PC-3 (cell line): ENCODE data around the gene LRWD1. TPM values are rescaled to one million over a fixed set of nuclear protein-coding genes. Genes with fewer than 3 reads are reported as not detected.

ENCODE experiments used
- ATAC-seq: fragments of 200-7000 bp; cut with Tn5 transposase; 2 replicates; pipeline ENCODE4 v1.9.1; 2020; ENCODE audit warnings: mild to moderate bottlenecking, moderate library complexity
- BruUV-seq: library from RNA; stranded (reverse); fragments of 400-500 nt; replicated peaks from 2 replicates; lab custom pipeline; 2021; lab: Mats Ljungman, UMichigan
- CTCF ChIA-PET: fragments of 300-600 bp; sonication (Branson Sonifier 250); formaldehyde crosslinking; loops from one replicate; lab custom pipeline; 2022; ENCODE audit warnings: antibody characterized with exemption; lab: Charles Lee
- POLR2A ChIA-PET: fragments of 300-600 bp; sonication (Branson Sonifier 250); formaldehyde crosslinking; loops from one replicate; lab custom pipeline; 2022; ENCODE audit warnings: antibody characterized with exemption; ENCODE audit not compliant: unreplicated experiment; lab: Charles Lee
- DNase-seq: peaks from one replicate; pipeline ENCODE4 v3.0.0-alpha.2; 2015
- H2AFZ ChIP-seq: fragments of 300-600 bp; sonication (generic); 2 replicates; pipeline ENCODE4 v1.6.0; 2016; ENCODE audit warnings: antibody characterized with exemption, low read length
- H3F3A ChIP-seq: fragments of 300-600 bp; sonication (generic); one replicate; pipeline ENCODE4 v1.6.0; 2017; ENCODE audit warnings: antibody characterized with exemption, low read length, control low read depth, mild to moderate bottlenecking; ENCODE audit not compliant: unreplicated experiment
- H3K27ac ChIP-seq: fragments of 300-600 bp; sonication (generic); 2 replicates; pipeline ENCODE4 v1.5.1; 2016; ENCODE audit warnings: mild to moderate bottlenecking, low read length
- H3K27me3 ChIP-seq: fragments of 300-600 bp; sonication (generic); 2 replicates; pipeline ENCODE4 v1.6.1; 2016; ENCODE audit warnings: low read length, mixed read lengths
- H3K36me3 ChIP-seq: fragments of 300-600 bp; sonication (generic); 2 replicates; pipeline ENCODE4 v1.6.1; 2016; ENCODE audit warnings: low read depth, mixed run types, low read length, mixed read lengths
- H3K4me1 ChIP-seq: fragments of 300-600 bp; sonication (generic); 2 replicates; pipeline ENCODE4 v1.5.1; 2016; ENCODE audit warnings: low read length; ENCODE audit not compliant: insufficient read depth
- H3K4me2 ChIP-seq: fragments of 300-600 bp; sonication (generic); 2 replicates; pipeline ENCODE4 v1.6.0; 2016; ENCODE audit warnings: low read length
- H3K4me3 ChIP-seq: fragments of 300-600 bp; sonication (generic); 2 replicates; pipeline ENCODE4 v1.5.1; 2016; ENCODE audit warnings: mild to moderate bottlenecking, low read length, mixed read lengths
- H3K79me2 ChIP-seq: fragments of 300-600 bp; sonication (generic); 2 replicates; pipeline ENCODE4 v1.6.1; 2017; ENCODE audit warnings: low read length, mixed read lengths
- H3K9ac ChIP-seq: fragments of 300-600 bp; sonication (generic); 2 replicates; pipeline ENCODE4 v1.6.0; 2016; ENCODE audit warnings: mild to moderate bottlenecking, low read length
- H3K9me2 ChIP-seq: fragments of 300-600 bp; sonication (generic); replicated peaks from 2 replicates; pipeline ENCODE4 v1.6.1; 2016; ENCODE audit warnings: mixed run types, low read length, mixed read lengths
- H3K9me3 ChIP-seq: fragments of 300-600 bp; sonication (generic); 2 replicates; pipeline ENCODE4 v1.6.1; 2016; ENCODE audit warnings: low read length, mixed read lengths
- H4K20me1 ChIP-seq: fragments of 300-600 bp; sonication (generic); 2 replicates; pipeline ENCODE4 v1.6.1; 2016; ENCODE audit warnings: low read length, mixed read lengths
- CTCF ChIP-seq: fragments of 300-600 bp; sonication (generic); conservative IDR thresholded peaks from 2 replicates; pipeline ENCODE4 v1.5.1; 2017; ENCODE audit warnings: antibody characterized with exemption, low read depth, mild to moderate bottlenecking, low read length
- EZH2 ChIP-seq: fragments of 300-600 bp; sonication (generic); IDR thresholded peaks from one replicate; pipeline ENCODE4 v1.6.1; 2017; ENCODE audit warnings: antibody characterized with exemption, mild to moderate bottlenecking, low read length; ENCODE audit not compliant: unreplicated experiment
- EZH2phosphoT487 ChIP-seq: fragments of 300-600 bp; sonication (generic); IDR thresholded peaks from 2 replicates; pipeline ENCODE4 v1.6.1; 2018; ENCODE audit warnings: mild to moderate bottlenecking, antibody characterized with exemption, low read length, borderline replicate concordance
- intact Hi-C: fragments of 100-400 bp; cut with micrococcal nuclease; formaldehyde crosslinking; loops from 2 replicates; pipeline ENCODE4 v1.9.0; 2023
- total RNA-seq: library from RNA; depleted of rRNA; stranded (reverse); fragments of >200 nt; gene quantifications from 2 replicates; pipeline ENCODE4 v1.2.3, GENCODE V29; 2014

Gene LRWD1
- total RNA-seq, 1 experiment from 2014 or later: 41.8 TPM

GRCh38 chr7:102416406-102416805, 48.4 kb upstream of the LRWD1 start:
- intact Hi-C loops: no loop called here
- peaks cover 33% of the 10 kb centered on the region; the same call in 1 of the 2 replicates for H3K36me3 ChIP-seq

GRCh38 chr7:102417105-102417504, 47.7 kb upstream of the LRWD1 start:
- intact Hi-C loops: no loop called here
- H3F3A ChIP-seq: no peaks in the 10 kb centered on the region
- H3K9me2 ChIP-seq: no peaks in the 10 kb centered on the region
- ATAC-seq: no peak
- no peak overlapping the region for H3K4me2 ChIP-seq
- no TSS peak for BruUV-seq
- H3K4me1 ChIP-seq: no peaks in the 10 kb centered on the region
- H3K79me2 ChIP-seq: no peaks in the 10 kb centered on the region
- H4K20me1 ChIP-seq: no peaks in the 10 kb centered on the region
- ChIA-PET POLR2A (no interaction called here), CTCF (interaction anchor here (0.6 kb wide), 1 partner anchor 33 kb away, joined by 4 read pairs; no protein-coding TSS in a partner anchor)
- DNase-seq: no peak
- H3K9me3 ChIP-seq: no peaks in the 10 kb centered on the region
- peaks cover 30% of the 10 kb centered on the region; the same call in 1 of the 2 replicates for H3K36me3 ChIP-seq
- H2AFZ ChIP-seq: no peak overlapping the region
- no peak overlapping the region for H3K4me3 ChIP-seq
- H3K9ac ChIP-seq: no peak overlapping the region
- no peak overlapping the region for H3K27ac ChIP-seq
- H3K27me3 ChIP-seq: no peaks in the 10 kb centered on the region
- TF ChIP-seq EZH2phosphoT487: no peak
- no peak for TF ChIP-seq EZH2
- TF ChIP-seq CTCF: no peak

More at GRCh38 chr7:102416406-102416805, 48.4 kb upstream of the LRWD1 start:
- Histone ChIP-seq H3K27ac (no peak overlapping the region), H3K79me2 (no peaks in the 10 kb centered on the region), H3K4me1 (no peaks in the 10 kb centered on the region), H3K4me3 (no peak overlapping the region), H3K27me3 (no peaks in the 10 kb centered on the region), H3K9ac (no peak overlapping the region), H3K9me3 (no peaks in the 10 kb centered on the region), H2AFZ (no peak overlapping the region), H4K20me1 (no peaks in the 10 kb centered on the region), H3K9me2 (no peaks in the 10 kb centered on the region), H3K4me2 (no peak overlapping the region), H3F3A (no peaks in the 10 kb centered on the region)
- no TSS peak for BruUV-seq
- CTCF ChIA-PET: no interaction called here
- POLR2A ChIA-PET: no interaction called here
- DNase-seq (no peak), ATAC-seq (no peak)
- TF ChIP-seq EZH2: no peak
- TF ChIP-seq CTCF: no peak
- TF ChIP-seq EZH2phosphoT487: no peak

GRCh38 chr7:102418592-102418991, 46.2 kb upstream of the LRWD1 start:
- Histone ChIP-seq H4K20me1 (no peaks in the 10 kb centered on the region), H3K79me2 (no peaks in the 10 kb centered on the region), H3K27me3 (no peaks in the 10 kb centered on the region), H3K9me3 (no peaks in the 10 kb centered on the region), H3K9me2 (no peaks in the 10 kb centered on the region), H2AFZ (no peak overlapping the region), H3K4me1 (no peaks in the 10 kb centered on the region), H3K4me3 (no peak overlapping the region), H3F3A (no peaks in the 10 kb centered on the region), H3K9ac (no peak overlapping the region), H3K36me3 (peaks cover 22% of the 10 kb centered on the region; the same call in 1 of the 2 replicates), H3K27ac (no peak overlapping the region), H3K4me2 (no peak overlapping the region)
- TF ChIP-seq EZH2phosphoT487 (no peak), EZH2 (no peak), CTCF (no peak)
- ChIA-PET CTCF (no interaction called here), POLR2A (interaction anchor here (0.6 kb wide), 1 partner anchor 9 kb away, joined by 4 read pairs; no protein-coding TSS in a partner anchor)
- ATAC-seq (no peak), DNase-seq (no peak)
- intact Hi-C loops: no loop called here
- BruUV-seq: no TSS peak
